CD14-positive monocyte (primary cell): ENCODE measurements around the gene LTB4R2. TPM values are rescaled to one million over a fixed set of nuclear protein-coding genes. Genes with fewer than 3 reads are reported as not detected.

Experiments
- DNase-seq, 3 donors: peaks; one replicate each; pipeline ENCODE4 v3.0.0-alpha.2; 2011 to 2022
- H2AFZ ChIP-seq: 2 replicates; pipeline ENCODE4 v1.6.0; 2012; ENCODE audit warnings: mild to moderate bottlenecking, low read depth, low read length, inconsistent platforms; ENCODE audit not compliant: insufficient read depth, poor library complexity, severe bottlenecking
- H3K27ac ChIP-seq, 2 donors: 1 replicate in 1 of 2; 2 replicates in 1 of 2; pipeline ENCODE4 v1.5.1; 2012 to 2013; ENCODE audit warnings: low read length in 2 of 2, control low read depth in 1 of 2, inconsistent platforms in 1 of 2, low read depth in 1 of 2, mild to moderate bottlenecking in 1 of 2
- H3K27me3 ChIP-seq, 2 donors: one replicate each; pipeline versions ENCODE4 v1.6.0 to v1.6.1; 2011 to 2013; ENCODE audit warnings: low read length in 2 of 2; ENCODE audit not compliant: control insufficient read depth in 2 of 2, insufficient read depth in 2 of 2
- H3K36me3 ChIP-seq, 2 donors: replicated peaks in 1 of 2; 1 replicate in 1 of 2; 2 replicates in 1 of 2; pipeline versions ENCODE4 v1.5.1 to v1.6.1; 2012 to 2013; ENCODE audit warnings: low read length in 2 of 2, control low read depth in 1 of 2, inconsistent platforms in 1 of 2, mild to moderate bottlenecking in 1 of 2; ENCODE audit not compliant: insufficient read depth in 2 of 2, control insufficient read depth in 1 of 2
- H3K4me1 ChIP-seq, 2 donors: 1 replicate in 1 of 2; 2 replicates in 1 of 2; pipeline versions ENCODE4 v1.5.1 to v1.6.1; 2012 to 2013; ENCODE audit warnings: low read length in 2 of 2, control low read depth in 1 of 2, inconsistent platforms in 1 of 2, mild to moderate bottlenecking in 1 of 2, moderate library complexity in 1 of 2; ENCODE audit not compliant: insufficient read depth in 2 of 2, control insufficient read depth in 1 of 2
- H3K4me2 ChIP-seq: replicated peaks from 2 replicates; pipeline ENCODE3; 2012; ENCODE audit warnings: low read length, moderate library complexity, mild to moderate bottlenecking; ENCODE audit not compliant: poor library complexity, severe bottlenecking; ENCODE audit errors: extremely low read depth
- H3K4me3 ChIP-seq, 3 experiments: fragments of 200-600 bp in 1 of 3; sonication (generic) in 1 of 3; replicated peaks in 1 of 3; 1 replicate in 2 of 3; 2 replicates in 1 of 3; pipeline ENCODE4 v1.5.1; 2011 to 2013; ENCODE audit warnings: low read length in 3 of 3, mild to moderate bottlenecking in 3 of 3, control low read depth in 2 of 3, low read depth in 2 of 3, inconsistent platforms in 1 of 3, moderate library complexity in 1 of 3
- H3K79me2 ChIP-seq: 2 replicates; pipeline ENCODE4 v1.6.0; 2012; ENCODE audit warnings: mild to moderate bottlenecking, control low read depth, inconsistent platforms, low read length, moderate library complexity; ENCODE audit not compliant: insufficient read depth
- H3K9ac ChIP-seq: 2 replicates; pipeline ENCODE4 v1.6.0; 2017; ENCODE audit warnings: low read length, mild to moderate bottlenecking; ENCODE audit not compliant: insufficient read depth, poor library complexity, severe bottlenecking
- H3K9me3 ChIP-seq, 2 donors: replicated peaks in 1 of 2; 1 replicate in 1 of 2; 2 replicates in 1 of 2; pipeline versions ENCODE4 v1.5.1 to v1.6.1; 2012 to 2013; ENCODE audit warnings: low read length in 2 of 2, control low read depth in 1 of 2; ENCODE audit not compliant: control insufficient read depth in 1 of 2, insufficient read depth in 1 of 2
- H4K20me1 ChIP-seq: 2 replicates; pipeline ENCODE4 v1.6.0; 2012; ENCODE audit warnings: mild to moderate bottlenecking, low read length, control low read depth, moderate library complexity; ENCODE audit not compliant: insufficient read depth
- H3K27ac Mint-ChIP-seq, 7 donors: one replicate each; pipeline ENCODE4 v1.8.0; 2020; ENCODE audit warnings: mild to moderate bottlenecking in 7 of 7, mixed read lengths in 7 of 7, moderate library complexity in 6 of 7, inconsistent platforms in 2 of 7
- H3K27me3 Mint-ChIP-seq, 3 donors: one replicate each; pipeline ENCODE4 v1.8.0; 2021 to 2022; ENCODE audit warnings: low read depth in 3 of 3, mild to moderate bottlenecking in 3 of 3, mixed read lengths in 3 of 3, moderate library complexity in 3 of 3, inconsistent platforms in 1 of 3
- H3K36me3 Mint-ChIP-seq, 2 donors: one replicate each; pipeline ENCODE4 v1.8.0; 2020; ENCODE audit warnings: mixed read lengths in 2 of 2, inconsistent platforms in 1 of 2, mild to moderate bottlenecking in 1 of 2
- H3K4me1 Mint-ChIP-seq: one replicate; pipeline ENCODE4 v1.8.0; 2020; ENCODE audit warnings: mild to moderate bottlenecking, mixed read lengths
- H3K4me3 Mint-ChIP-seq, 2 donors: one replicate each; pipeline ENCODE4 v1.8.0; 2020; ENCODE audit warnings: mild to moderate bottlenecking in 2 of 2, mixed read lengths in 2 of 2, moderate library complexity in 1 of 2
- H3K9me3 Mint-ChIP-seq, 7 donors: one replicate each; pipeline ENCODE4 v1.8.0; 2020 to 2022; ENCODE audit warnings: mixed read lengths in 7 of 7, mild to moderate bottlenecking in 6 of 7, moderate library complexity in 6 of 7, inconsistent platforms in 2 of 7
- WGBS: methylation state at CpG from one replicate; pipeline ENCODE4 v1.1.5; 2013; ENCODE audit warnings: missing lambda C conversion rate; ENCODE audit not compliant: insufficient coverage; 5-methylcytosine and 5-hydroxymethylcytosine counted together
- intact Hi-C, 2 donors: fragments of 100-400 bp; cut with micrococcal nuclease; formaldehyde crosslinking; loops; one replicate each; pipeline versions ENCODE4 v1.15.0 to v1.15.1; 2023
- polyA plus RNA-seq, 3 donors: library from polyadenylated mRNA; depleted of rRNA in 1 of 3; unstranded in 2 of 3; stranded (reverse) in 1 of 3; fragments of 300-500 nt in 2 of 3; fragments of >200 nt in 1 of 3; fragmentation: Illumina TruSeq in 2 of 3; gene quantifications; 1 replicate in 2 of 3; 2 replicates in 1 of 3; pipeline ENCODE4 v1.2.3, GENCODE V29; 2012 to 2021
- TF ChIP-seq, protein P1 (sequence below): fragments of 200-600 bp; IDR thresholded peaks from one replicate; pipeline ENCODE4 v1.8.0; 2022; ENCODE audit warnings: antibody characterized with exemption, mild to moderate bottlenecking

LTB4R2 gene
- polyA plus RNA-seq, 3 donors, result 2.7 to 25.1 (median 2.9) TPM

DNA sequence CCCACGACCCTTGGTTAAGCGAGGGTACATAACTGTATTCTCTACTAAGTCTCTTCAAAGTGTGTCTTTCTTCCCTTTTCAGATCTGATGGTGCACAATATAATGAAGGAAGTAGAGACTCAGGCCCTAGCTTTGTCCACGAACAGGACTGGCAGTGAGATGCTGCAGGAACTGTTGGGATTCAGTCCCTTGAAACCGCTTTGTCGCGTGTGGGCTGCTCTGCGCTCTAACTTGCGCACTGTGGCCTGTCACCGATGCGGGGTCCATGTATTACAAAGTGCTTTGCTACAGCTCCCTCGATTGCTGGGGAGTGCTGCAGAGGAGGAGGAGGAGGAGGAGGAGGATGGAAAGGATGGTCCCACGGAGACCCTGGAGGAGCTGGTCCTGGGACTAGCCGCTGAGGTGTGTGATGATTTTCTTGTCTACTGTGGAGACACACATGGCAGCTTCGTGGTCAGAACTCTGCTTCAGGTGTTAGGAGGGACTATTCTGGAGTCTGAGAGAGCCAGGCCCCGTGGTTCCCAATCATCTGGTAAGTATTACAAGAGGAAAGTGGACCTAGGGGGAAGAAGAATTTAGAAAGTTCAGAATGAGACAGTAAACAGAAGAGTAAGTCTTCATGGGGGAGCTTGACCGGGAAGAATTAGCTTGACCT lies 9.5 kb upstream of the LTB4R2 start:
- peak overlapping the region; percentile 88 to 95 (median 93) for H3K27ac Mint-ChIP-seq
- Histone ChIP-seq H3K4me2 (peak overlapping the region; percentile 89), H2AFZ (peak overlapping the region; percentile 96), H3K9me3 (no peaks in the 10 kb centered on the region), H3K4me3 (peak overlapping the region; percentile 45 to 92 (median 78)), H3K79me2 (peaks cover 49% of the 10 kb centered on the region), H3K4me1 (peaks cover 34 to 46% of the 10 kb centered on the region in 2 donors), H3K36me3 (peaks cover 50 to 54% of the 10 kb centered on the region in 2 donors), H3K27me3 (no peaks in the 10 kb centered on the region), H3K27ac (peak overlapping the region; percentile 78 to 94), H3K9ac (peak overlapping the region; percentile 86), H4K20me1 (peaks cover 13% of the 10 kb centered on the region)
- H3K27me3 Mint-ChIP-seq, result peaks cover 0 to 1% (median 0%) of the 10 kb centered on the region in 3 donors
- H3K4me3 Mint-ChIP-seq, result peak overlapping the region; percentile 89
- peaks cover 0 to 2% (median 0%) of the 10 kb centered on the region in 7 donors for H3K9me3 Mint-ChIP-seq
- TF ChIP-seq, protein P1, sequence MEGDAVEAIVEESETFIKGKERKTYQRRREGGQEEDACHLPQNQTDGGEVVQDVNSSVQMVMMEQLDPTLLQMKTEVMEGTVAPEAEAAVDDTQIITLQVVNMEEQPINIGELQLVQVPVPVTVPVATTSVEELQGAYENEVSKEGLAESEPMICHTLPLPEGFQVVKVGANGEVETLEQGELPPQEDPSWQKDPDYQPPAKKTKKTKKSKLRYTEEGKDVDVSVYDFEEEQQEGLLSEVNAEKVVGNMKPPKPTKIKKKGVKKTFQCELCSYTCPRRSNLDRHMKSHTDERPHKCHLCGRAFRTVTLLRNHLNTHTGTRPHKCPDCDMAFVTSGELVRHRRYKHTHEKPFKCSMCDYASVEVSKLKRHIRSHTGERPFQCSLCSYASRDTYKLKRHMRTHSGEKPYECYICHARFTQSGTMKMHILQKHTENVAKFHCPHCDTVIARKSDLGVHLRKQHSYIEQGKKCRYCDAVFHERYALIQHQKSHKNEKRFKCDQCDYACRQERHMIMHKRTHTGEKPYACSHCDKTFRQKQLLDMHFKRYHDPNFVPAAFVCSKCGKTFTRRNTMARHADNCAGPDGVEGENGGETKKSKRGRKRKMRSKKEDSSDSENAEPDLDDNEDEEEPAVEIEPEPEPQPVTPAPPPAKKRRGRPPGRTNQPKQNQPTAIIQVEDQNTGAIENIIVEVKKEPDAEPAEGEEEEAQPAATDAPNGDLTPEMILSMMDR, result no peak
- intact Hi-C loops, result loop anchor here in 1 of 2 donors (10.0 kb wide), 1 partner anchor 86 kb away; the partner anchor contains the start of genes CHMP4A and MDP1
- H3K4me1 Mint-ChIP-seq, result peaks cover 40% of the 10 kb centered on the region
- DNase-seq, result no peak
- WGBS, result 54% methylated on average over 13 of the region's 16 CpGs
- peaks cover 56% of the 10 kb centered on the region in 2 donors for H3K36me3 Mint-ChIP-seq

DNA sequence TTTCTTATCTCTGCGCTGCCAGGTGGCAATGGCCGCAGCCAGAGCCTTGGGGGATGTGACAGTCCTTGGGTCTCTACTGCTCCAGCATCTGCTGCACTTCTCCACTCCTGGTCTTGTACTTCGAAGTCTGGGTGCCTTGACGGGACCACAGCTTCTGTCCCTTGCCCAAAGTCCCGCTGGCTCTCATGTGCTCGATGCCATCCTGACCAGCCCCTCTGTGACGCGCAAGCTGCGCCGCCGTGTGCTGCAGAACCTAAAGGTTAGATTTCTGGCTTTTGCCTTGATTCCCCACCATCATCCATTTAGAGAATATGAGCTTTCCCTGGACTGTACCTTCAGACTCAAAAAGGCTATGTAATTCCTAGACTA lies 5.9 kb upstream of the LTB4R2 start:
- Mint-ChIP-seq H3K9me3 (no peaks in the 10 kb centered on the region), H3K27ac (peak overlapping the region in 5 of 7 donors; percentile 1 to 73 (median 46)), H3K4me3 (no peak overlapping the region), H3K4me1 (peaks cover 39% of the 10 kb centered on the region), H3K36me3 (peaks cover 76 to 79% of the 10 kb centered on the region in 2 donors), H3K27me3 (peaks cover 0 to under 1% (median 0%) of the 10 kb centered on the region in 3 donors)
- peaks cover 79% of the 10 kb centered on the region for H3K79me2 ChIP-seq
- no peaks in the 10 kb centered on the region for H3K27me3 ChIP-seq
- TF ChIP-seq, protein P1, result no peak
- peaks cover 30 to 39% of the 10 kb centered on the region in 2 donors for H3K4me1 ChIP-seq
- no peak for DNase-seq
- no peak overlapping the region for H3K9ac ChIP-seq
- H3K9me3 ChIP-seq, result no peaks in the 10 kb centered on the region
- H3K4me3 ChIP-seq, result no peak overlapping the region
- H3K27ac ChIP-seq, result no peak overlapping the region
- 97% methylated on average over 11 of the region's 11 CpGs for WGBS
- intact Hi-C loops, result loop anchor here in 1 of 2 donors (10.0 kb wide), 1 partner anchor 89 kb away; the partner anchor contains the start of genes CHMP4A and MDP1
- H3K36me3 ChIP-seq, result peaks cover 70 to 72% of the 10 kb centered on the region in 2 donors
- H2AFZ ChIP-seq, result no peak overlapping the region
- H4K20me1 ChIP-seq, result peaks cover 45% of the 10 kb centered on the region
- no peak overlapping the region for H3K4me2 ChIP-seq
